Neural progenitor cell (in vitro differentiated cells): ENCODE measurements around the gene ANKMY1.

Source experiments
- EZH2 ChIP-seq: fragments of 200-600 bp; sonication (generic); IDR thresholded peaks from 2 replicates; pipeline ENCODE4 v1.6.1; 2017; ENCODE audit warnings: antibody characterized with exemption, mild to moderate bottlenecking, moderate library complexity
- EZH2phosphoT487 ChIP-seq: fragments of 200-600 bp; sonication (generic); IDR thresholded peaks from 2 replicates; pipeline ENCODE4 v1.6.1; 2017; ENCODE audit warnings: antibody characterized with exemption
- TF ChIP-seq, protein P1 (sequence below): fragments of 200-600 bp; sonication (generic); IDR thresholded peaks from 2 replicates; pipeline ENCODE4 v1.5.1; 2017; ENCODE audit warnings: antibody characterized with exemption, mild to moderate bottlenecking

DNA sequence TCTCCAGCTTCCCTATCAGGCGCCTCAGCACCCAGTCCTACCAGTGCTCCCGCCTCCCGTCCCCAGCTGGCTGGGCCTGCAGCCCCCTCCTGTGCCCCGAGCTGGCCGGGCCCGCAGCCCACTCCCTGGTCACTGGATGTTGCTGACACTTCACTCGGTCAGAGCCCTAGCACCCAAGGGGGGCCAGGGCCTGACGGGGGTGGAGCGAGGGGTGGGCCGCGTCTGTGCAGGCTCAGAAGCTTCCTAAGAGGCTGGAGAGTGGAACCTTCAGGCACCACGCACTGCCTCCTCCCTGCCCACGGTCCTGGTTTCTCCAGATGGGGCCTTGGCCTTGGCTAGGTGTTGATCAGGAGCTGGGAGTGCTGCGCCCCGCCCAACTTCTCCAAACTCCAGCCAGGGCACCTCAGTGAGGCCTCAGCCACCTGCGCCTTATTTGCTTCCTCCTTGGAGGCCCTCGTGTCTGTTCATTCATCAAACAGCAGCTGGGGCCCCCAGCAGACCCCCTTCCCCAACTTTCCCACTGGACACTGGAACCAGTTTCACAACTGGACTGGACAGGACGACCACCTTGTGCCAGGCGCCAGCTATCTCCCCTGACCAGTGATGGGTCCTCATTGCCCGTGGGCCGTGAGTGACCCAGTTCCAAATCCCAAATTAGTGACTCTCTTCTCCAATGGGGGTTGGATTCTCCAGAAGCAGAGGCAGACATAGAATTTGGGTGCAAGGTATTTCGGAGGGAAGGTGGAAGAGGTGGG, 45.5 kb upstream of the ANKMY1 start:
- TF ChIP-seq, protein P1, sequence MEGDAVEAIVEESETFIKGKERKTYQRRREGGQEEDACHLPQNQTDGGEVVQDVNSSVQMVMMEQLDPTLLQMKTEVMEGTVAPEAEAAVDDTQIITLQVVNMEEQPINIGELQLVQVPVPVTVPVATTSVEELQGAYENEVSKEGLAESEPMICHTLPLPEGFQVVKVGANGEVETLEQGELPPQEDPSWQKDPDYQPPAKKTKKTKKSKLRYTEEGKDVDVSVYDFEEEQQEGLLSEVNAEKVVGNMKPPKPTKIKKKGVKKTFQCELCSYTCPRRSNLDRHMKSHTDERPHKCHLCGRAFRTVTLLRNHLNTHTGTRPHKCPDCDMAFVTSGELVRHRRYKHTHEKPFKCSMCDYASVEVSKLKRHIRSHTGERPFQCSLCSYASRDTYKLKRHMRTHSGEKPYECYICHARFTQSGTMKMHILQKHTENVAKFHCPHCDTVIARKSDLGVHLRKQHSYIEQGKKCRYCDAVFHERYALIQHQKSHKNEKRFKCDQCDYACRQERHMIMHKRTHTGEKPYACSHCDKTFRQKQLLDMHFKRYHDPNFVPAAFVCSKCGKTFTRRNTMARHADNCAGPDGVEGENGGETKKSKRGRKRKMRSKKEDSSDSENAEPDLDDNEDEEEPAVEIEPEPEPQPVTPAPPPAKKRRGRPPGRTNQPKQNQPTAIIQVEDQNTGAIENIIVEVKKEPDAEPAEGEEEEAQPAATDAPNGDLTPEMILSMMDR, result no peak
- TF ChIP-seq EZH2phosphoT487 (no peak), EZH2 (no peak)
